ENCODE results near the gene TMEM161B.
"Not testable (repeated sequence)": the region's sequence is repeated elsewhere in the genome, so short reads cannot be mapped to it uniquely, and the experiment has no call there.

Gene TMEM161B

DNA sequence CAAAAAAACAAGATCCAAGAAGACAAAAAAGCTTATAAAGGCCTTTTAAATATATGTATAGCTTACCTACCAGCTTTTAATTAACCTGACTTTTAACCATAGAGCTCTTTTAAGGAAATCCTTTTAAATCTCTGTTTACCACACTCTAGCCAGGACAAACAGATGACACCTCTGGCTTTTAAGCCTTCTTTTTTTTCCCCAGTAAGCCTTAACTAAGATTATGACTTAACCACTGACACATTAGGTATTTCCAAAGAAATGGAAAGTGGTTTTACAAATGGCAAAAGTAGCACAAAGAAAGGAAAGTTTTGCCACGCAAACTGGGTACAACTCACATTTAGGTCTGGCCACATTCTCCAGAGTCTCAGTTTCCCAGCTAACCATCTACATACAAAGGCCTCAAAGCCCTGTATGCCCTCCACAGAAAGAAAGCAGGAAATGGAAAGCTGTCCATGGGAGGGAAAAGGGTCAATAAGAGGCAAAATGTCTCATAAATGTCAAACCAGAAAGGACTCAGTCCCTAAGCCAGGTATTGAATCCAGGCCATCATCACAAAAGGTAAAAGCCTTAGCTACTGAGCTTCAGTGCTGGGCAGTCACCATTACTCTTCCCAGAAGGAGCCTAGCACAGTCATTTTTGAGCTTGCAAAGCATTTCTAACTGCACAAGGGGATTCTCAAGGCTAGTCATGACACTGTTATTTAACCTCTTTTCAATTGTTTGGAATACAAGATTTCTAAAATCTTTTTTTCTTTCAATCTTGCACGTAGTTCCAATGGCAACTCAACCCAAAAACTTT lies 19.7 kb downstream of the TMEM161B start:
- DNase-seq: no peak

DNA sequence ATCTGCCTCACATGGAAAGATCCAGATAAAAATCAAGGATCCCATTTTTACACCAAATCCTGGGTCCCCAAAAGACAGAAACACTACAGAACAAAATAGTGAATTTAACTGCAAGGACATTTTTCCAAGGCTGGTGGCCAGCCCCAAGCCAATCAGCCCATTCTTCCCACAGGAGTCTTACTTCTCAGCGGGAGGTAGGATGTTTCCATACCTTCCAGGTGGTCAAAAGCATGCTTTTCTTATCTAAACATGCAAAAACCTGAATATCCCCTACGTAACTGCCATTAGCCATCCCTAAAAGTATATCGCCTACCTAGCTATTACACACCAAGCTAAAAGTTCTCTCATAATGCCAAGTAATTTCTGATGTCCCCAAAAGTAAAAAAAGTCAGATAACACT lies 20.6 kb downstream of the TMEM161B start:
- DNase-seq: no peak

DNA sequence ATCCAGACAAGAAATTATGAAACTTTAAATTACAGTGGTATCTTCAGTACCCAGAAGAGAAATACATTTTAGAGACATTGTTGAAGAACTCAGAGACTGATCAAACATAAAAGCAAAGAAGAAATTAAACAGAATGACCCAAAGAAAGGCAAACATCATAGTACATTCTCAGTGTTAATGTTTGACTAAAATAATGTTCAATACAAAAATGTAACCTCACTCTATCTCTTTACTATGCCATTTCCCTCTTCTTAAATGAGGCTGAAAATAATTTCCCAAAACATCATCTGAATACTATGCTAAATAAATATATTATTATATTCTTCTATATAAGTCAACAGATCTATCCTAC lies 22.8 kb downstream of the TMEM161B start:
- DNase-seq: no peak

DNA sequence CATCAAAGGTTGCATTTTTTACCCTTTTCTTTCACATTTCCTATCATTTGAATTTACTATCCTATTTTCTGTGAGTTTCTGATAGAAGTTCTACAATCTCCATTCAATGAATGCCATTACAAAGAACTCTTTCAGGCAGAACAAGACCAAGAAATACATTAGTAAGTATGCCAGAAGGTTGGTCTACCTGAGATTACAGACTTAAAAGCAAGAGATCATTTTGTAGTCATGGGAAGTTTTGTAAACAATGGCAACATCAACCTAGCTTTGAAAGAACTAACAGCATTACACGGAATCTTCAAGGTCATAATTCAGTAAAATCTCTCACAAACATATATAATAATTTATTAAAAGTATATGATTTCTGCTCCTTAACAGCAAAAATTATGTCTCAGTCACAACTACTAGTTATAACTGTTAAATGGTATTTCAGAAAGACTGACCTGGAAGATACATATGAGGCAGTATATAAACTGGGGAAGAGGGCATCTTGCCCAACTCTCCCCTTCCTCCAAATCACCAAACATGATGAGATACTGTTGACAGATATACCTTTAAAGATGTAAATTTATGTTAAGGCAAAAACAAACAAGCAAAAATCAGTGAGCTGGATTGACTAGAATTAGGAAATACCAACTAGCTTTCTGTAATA lies 23.3 kb downstream of the TMEM161B start:
- DNase-seq: no peak

DNA sequence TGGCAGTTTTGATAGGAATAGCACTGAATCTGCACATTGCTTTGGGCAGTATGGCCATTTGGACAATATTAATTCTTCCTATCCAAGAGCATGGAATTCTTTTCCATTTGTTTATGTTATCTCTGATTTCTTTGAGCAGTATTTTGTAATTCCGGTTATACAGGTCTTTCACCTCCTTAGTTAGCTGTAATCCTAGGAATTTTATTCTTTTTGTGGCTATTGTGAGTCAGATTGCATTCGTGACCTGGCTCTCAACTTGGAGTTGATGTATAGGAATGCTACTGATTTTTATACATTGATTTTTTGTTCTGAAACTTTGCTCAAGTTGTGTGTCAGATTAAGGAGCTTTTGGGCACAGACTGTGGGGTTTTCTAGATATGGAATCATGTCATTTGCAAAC lies 24.0 kb downstream of the TMEM161B start:
- DNase-seq: no peak

DNA sequence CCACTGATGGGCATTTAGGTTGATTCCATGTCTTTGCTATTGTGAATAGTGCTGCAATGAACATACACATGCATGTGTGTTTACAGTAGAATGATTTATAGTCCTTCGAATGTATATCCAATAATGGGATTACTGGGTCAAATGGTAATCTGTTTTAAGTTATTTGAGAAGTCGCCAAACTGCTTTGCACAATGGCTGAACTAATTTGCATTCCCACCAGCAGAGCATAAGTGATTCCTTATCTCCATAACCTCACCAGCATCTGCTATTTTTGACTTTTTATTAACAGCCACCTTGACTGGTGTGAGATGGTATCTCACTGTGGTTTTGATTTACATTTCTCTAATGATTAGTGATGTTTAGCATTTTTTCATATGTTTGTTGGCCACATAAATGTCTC lies 25.2 kb downstream of the TMEM161B start:
- not testable (repeated sequence) for DNase-seq

DNA sequence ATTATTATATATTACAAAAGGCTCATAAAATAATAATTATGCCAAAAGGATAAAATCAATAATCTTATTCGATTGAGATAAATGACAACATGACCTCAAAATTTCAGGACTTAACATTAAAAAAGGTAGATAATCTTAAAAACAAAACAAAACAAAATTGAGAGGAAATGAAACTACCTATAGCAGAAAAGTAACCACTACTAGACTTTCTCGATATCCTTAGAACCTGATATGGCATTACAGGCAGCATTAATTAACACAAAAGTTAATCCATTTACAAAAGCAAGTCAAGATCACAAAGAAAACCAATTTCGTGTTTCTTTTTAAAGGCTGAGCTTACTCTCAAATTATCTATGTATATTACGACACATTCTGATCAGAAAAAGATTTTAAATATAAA lies 29.9 kb downstream of the TMEM161B start:
- DNase-seq: no peak

DNA sequence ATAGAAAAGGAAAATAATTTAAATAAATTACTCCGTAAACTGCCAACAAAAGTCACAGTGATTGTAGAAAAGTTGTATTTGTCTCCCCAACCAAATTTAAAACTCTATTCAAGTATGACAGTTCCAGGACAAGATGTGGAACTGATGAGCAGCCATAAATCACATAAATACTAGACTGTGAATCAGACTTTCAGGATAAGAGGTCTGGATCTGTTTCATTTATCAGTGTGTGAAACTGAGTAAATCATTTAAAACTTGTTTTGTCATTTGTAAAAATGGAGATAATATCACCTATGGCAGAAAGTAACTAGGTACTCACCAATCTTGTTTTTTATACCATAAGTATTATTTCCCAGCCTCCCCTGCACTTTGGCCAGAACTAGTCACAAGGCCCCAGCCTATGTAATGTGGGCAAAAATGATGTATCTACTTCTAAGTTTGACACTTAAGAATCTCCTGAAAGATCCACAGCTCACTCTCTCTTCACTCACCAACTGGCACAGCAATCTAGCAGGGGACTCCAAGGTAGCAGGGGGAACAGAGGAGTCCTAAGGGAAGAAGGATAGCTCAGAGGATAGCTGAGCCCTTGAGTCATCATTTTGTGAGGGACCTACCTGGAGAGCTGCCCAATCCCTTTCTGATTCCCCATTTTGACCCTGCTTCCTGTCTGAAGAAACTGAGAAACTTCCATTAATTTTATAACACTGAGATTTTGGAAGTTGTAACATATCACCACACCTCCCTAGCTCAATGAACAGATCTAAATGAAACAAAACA lies 31.6 kb downstream of the TMEM161B start:
- no peak for DNase-seq

DNA sequence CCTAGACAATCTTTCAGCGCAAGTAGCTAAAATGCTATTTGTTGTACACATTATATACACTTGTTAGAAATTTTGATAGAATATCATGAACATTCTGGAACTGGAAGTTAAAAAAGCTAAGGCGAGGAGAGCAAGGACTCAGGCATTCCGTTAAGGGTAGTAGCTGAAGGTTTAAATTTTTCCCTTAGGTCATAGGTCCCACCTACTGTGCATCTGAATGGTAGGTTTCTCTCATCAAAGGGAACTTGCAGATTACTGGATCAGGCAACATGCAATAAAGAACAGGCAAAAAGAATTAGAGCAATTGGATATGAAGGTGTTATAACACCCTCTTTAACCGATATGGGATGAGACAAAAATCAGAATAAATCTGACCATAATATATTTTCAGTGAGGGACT lies 32.8 kb downstream of the TMEM161B start:
- no peak for DNase-seq

DNA sequence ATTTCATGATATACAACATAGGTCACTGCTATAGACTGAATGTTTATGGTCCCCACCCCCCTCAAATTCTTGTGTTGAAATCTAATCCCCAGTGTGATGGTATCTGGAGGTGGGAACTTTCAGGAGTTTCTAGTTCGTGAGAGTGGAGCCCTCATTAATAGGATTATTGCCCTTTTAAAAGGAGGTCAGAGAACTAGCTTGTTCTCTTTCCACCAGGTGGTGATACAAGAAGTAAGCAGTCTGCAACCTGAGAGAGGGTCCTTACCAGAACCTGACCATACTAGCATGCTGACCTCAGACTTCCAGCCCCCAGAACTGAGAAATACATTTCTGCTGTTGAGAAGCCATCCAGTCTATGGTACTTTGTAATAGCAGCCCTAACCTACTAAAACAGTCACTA lies 33.3 kb downstream of the TMEM161B start:
- DNase-seq: no peak

DNA sequence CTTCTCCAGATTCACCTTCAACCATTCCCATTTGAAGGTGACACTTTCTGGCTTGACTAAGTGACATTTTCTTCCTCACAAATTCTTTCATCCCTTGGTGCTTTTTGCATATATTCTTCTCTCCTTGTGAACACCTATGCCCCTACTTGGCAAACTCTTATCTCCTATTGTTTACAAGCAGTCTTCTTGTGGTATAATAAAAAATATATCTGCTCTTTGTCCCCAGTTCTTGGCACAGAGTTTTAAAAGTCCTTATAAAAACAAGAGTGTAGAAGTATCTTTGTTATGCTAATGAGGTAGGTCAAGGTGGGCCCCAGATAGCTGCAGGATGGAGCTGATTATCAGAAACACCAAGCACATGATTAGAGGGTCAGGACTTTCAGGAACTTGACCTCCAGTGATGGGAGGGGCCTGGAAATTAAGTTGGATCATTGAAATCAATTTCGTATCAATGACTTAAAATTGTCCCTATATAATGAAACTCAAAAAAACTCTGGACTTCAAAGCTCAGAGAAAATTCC lies 38.0 kb downstream of the TMEM161B start:
- no peak for DNase-seq

DNA sequence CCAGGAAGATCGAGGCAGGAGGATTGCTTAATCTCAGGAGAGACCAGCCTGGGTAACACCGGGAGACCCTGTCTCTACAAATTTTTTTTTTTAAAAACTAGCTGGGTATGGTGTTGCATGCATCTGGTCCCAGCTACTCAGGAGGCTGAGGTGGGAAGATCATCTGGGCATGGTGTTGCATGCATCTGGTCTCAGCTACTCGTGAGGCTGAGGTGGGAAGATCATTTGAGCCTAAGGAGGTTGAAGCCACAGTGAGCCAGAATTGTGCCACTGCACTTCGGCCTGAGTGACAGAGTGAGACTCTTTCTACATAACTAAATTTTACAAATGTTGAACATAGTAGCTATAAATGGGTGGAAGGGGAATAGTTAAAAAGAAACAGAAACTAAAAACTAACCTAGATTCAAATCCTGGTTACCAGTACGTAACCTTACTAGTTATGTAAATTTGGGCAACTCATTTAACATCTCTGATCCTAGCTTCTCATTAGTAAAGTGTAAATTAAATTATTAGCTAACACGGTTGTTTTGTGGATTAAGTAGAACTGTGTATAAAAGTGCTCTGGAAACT lies 41.7 kb downstream of the TMEM161B start:
- DNase-seq: no peak

DNA sequence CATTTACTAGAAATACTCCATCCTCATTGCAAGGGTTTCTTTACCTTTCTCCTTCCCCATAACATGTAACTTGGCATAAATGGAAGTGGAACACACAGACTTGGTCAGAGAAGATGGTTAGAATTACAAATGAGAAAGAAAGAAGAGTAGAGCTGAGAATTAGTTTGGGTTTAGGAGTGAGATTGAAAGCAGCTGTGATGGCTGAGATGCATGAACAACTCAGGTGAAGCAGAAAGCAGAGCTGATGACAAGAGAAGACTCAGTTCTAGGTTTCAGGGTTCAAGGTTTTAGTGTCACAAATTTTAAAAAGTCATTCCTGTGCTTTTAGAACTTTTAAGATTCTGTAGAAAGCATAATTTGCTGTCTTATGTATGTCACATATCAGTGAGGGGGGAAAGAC lies 54.0 kb downstream of the TMEM161B start:
- DNase-seq: no peak

DNA sequence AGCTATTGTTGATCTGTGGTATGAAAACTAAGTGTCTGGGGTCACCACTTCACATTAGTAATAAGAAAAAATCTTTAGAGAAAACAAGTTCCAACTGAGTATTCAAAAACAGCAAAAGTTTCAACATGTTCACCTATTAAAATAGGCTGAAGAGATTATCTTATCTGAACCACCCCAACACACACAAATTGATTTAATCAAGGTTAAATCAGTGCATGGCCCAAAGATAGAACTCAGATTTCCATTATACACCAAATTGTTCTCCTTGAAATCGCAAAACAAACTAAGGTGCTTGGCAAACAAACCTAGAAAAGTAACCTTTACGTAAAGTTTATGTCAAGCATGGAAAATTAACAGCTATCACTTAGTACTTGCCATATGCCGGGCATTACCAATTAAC lies 61.1 kb downstream of the TMEM161B start:
- no peak for DNase-seq

DNA sequence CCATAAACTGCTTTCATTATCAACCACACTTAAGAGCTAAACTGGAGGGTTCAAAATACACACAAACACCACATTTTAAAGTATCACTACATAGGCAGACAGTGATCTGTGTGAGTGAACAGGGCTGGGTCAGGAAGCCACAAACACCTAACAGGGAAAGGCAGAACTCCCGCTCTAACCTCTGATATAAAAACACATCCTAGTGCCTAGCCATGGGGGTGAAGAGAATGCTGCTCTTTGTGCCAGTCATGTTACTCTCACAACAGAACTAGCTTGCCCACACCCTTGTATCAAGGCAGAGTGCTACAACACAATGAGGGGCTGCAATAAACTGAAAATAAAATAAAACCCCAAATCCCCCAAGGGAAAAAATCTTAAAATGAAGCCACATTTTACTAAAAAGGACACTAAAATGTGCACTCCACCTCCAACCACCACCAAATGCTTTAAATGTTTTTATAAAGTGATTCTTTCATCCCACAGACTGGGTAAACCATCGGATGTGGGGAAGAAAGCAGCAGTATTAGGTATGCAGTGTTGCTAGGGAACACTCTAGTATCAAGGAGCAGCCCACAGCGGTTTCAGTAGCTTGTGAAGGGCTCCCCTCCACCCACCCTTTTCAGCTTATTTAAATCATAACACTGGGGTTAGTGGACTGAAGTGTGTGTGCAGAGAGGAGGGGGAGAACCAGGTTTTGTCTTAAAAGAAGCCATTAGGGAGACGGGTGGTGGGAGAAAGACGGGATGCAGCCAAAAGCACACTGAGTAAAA lies 64.5 kb downstream of the TMEM161B start:
- DNase-seq: no peak

DNA sequence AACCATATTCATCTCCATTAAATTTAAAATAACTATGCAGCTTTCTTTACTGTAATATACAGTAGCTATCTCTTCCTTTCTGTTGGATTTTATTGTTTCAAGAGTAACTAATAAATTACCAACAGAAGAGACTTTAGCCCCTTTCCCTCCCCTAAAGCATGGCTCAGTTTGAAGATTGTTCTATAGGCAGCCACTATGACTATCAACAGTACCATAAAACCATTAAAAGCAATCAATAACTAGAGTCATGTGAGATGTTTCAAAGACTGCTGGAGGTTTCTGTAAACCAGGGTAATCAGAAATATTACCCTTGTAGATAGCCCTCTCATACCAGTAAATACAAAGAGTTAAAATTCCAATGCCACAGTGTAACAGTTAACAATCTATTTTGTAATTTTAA lies 73.0 kb downstream of the TMEM161B start:
- no peak for DNase-seq

DNA sequence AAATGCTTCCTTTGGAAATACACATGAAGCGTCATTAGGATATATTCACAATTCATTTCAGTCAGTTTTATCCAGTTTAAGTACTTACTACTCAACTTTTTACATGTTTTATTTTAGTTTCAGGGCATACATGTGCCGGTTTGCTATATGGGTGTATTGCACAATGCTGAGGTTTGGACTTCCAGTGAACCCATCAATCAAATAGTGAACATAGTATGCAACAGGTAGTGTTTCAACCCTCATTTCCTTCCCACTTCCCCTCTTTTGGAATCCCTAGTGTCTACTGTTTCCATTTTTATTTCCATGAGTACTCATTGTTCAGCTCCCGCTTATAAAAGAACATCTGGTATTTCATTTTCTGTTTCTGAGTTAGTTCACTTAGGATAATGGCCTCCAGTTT lies 74.7 kb downstream of the TMEM161B start:
- no peak for DNase-seq

DNA sequence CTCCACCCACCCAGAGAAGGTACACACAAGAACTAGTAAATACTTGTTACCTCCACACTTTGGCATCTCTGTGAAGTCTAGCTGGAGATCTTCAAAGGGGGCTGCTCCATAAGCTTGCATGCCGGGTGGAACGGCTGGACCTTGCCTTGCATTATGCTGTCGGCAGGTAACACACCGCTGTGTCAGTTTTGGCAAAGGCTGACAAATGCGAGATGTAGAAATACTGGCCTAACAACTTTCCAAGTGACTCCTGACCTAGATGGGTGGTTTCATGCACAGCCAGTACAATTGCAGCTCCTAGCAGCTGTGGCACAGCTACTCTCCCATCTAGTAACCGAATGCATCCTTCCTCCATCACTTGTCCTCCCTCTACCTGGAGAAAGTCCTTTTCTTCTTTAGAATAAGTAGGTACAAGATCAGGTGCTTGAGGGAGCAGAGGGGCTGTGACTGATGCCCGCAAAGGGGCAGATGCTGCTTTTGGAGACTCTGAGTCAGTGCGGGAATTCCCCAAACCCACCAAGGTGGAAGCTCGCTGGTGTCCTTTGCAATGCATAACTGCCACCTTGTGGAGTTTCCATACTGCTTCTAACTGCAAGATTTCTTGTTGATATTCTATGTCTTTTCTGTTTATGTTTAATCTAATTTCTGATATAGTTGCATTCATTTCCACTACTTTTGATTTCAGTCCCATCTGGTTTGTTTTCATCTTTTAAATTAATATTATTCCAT lies 78.4 kb downstream of the TMEM161B start:
- no peak for DNase-seq

DNA sequence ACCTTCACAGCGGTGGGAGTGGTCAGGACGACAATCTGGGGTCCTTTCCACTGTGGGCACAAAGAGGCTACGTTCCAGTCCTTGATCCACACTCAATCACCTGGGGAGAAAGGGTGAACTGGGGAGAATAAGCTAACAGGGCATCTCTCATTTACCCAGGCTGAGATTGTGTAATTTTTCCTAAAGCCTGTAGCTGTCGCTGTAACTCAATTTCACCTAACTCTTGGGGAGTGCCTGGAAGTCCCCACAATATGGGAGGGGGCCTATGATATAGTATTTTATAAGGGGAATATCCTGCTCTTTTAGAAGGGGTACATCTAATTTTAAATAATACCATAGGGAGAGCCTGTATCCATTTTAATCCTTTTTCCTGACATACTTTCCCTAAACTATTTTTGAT lies 79.2 kb downstream of the TMEM161B start:
- DNase-seq: not testable (repeated sequence)

DNA sequence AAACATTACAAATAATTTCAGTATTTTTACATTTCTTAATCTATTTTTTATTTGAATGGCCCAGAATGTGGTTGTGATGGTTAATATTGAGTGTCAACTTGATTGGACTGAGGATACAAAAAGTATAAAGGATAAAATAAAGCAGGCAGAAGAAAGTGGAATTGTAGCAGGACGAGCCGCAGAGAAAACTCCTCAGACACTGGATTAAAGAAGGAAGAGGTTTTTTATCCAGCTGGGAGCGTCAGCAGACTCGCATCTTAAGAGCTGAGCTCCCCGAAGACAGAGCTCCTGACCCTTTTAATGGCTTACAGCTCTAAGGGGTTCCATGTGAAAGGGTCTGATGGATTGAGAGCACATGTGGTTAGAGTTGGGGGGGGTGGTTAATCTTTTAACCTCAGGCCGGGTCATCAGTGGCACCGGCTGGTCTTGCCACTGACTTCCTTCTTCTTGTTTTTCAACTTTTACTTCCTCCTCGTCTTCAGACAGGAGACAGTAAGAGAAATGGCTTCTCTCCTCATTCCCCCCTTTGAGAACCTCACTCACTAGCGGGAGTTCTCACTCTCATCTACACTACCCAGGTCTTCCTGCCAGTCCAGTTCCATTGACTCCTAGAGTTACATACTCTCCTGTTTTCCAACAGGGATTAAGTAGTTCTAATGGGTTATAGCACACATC lies 80.0 kb downstream of the TMEM161B start:
- no peak for DNase-seq

DNA sequence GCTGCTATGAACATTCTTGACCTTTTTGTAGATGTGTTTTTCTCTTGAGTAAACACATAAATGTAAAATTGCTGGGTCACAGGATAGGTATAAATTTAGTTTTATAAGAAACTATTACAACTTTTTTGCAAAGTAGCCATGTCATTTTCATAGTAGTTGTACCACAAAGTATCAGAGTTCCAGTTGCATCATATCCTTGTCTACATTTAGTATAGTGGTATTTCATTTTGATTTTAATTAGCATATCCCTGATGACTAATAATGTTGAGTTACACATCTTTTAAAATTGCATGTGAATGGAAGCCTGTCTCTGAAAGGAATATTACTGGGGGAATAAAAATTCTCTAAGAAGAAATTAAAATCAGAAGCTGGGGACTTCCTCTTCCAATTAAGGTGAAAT lies 85.4 kb downstream of the TMEM161B start:
- no peak for DNase-seq

Data from DMS79 treated with DMSO at 0.1 percent for 48 hours (cell line).